ENCODE results near the gene ARHGAP32. TPM values are rescaled to one million over a fixed set of nuclear protein-coding genes. Genes with fewer than 3 reads are reported as not detected.

Gene ARHGAP32
- total and polyA plus RNA-seq, 2 experiments from 2014 or later, result 1.2 to 5.5 TPM

- H3K36me3 ChIP-seq (ENCODE audit: low read depth), result no peaks in the 10 kb centered on the region
- H4K20me1 ChIP-seq (ENCODE audit: insufficient read depth), result no peaks in the 10 kb centered on the region
- H3F3A ChIP-seq (ENCODE audit: insufficient read depth), result no peaks in the 10 kb centered on the region
- H3K9me2 ChIP-seq (ENCODE audit: insufficient read depth), result no peaks in the 10 kb centered on the region
- DNase-seq, result no peak
- no peak for TF ChIP-seq EZH2 (IDR thresholded peaks at IDR 0.05; ENCODE audit: insufficient read depth, poor library complexity, severe bottlenecking)
- no peak for TF ChIP-seq EZH2phosphoT487 (IDR thresholded peaks at IDR 0.05; ENCODE audit: insufficient read depth, low read depth)
- no peak overlapping the region for H3K4me2 ChIP-seq (ENCODE audit: unreplicated experiment)
- no peaks in the 10 kb centered on the region for H3K9me3 ChIP-seq (ENCODE audit: low read depth)
- H3K9ac ChIP-seq, result no peak overlapping the region
- no peak overlapping the region for H3K27ac ChIP-seq
- WGBS, 2 experiments (ENCODE audit: low coverage in 1 of 2, low lambda C conversion rate in 2 of 2, missing lambda C conversion rate in 2 of 2), result 76 to 78% methylated on average over 16 to 17 of the region's 17 CpGs
- H3K79me2 ChIP-seq (ENCODE audit: insufficient read depth), result no peaks in the 10 kb centered on the region
- H2AFZ ChIP-seq, result no peak overlapping the region
- H3K4me3 ChIP-seq, result no peak overlapping the region
- H3K4me1 ChIP-seq (ENCODE audit: insufficient read depth), result no peaks in the 10 kb centered on the region
- peaks cover 34% of the 10 kb centered on the region for H3K27me3 ChIP-seq (replicated peaks; ENCODE audit: insufficient read depth)
- in situ Hi-C loops (cut with MboI), result no loop called here
Measured at GRCh38 chr11:128926437-128927107, 265.6 kb downstream of the ARHGAP32 start.

GRCh38 chr11:128926000-128926399 is 266.1 kb downstream of the ARHGAP32 start:
- Histone ChIP-seq H3K36me3 (ENCODE audit: low read depth) (no peaks in the 10 kb centered on the region), H3K9ac (no peak overlapping the region), H4K20me1 (ENCODE audit: insufficient read depth) (no peaks in the 10 kb centered on the region), H3K79me2 (ENCODE audit: insufficient read depth) (no peaks in the 10 kb centered on the region), H3K27me3 (replicated peaks; ENCODE audit: insufficient read depth) (peaks cover 34% of the 10 kb centered on the region), H3K9me3 (ENCODE audit: low read depth) (no peaks in the 10 kb centered on the region), H2AFZ (no peak overlapping the region), H3K4me2 (ENCODE audit: unreplicated experiment) (no peak overlapping the region), H3K4me3 (no peak overlapping the region), H3K9me2 (ENCODE audit: insufficient read depth) (no peaks in the 10 kb centered on the region), H3K27ac (no peak overlapping the region), H3F3A (ENCODE audit: insufficient read depth) (no peaks in the 10 kb centered on the region), H3K4me1 (ENCODE audit: insufficient read depth) (no peaks in the 10 kb centered on the region)
- TF ChIP-seq EZH2phosphoT487 (IDR thresholded peaks at IDR 0.05; ENCODE audit: insufficient read depth, low read depth), result no peak
- TF ChIP-seq EZH2 (IDR thresholded peaks at IDR 0.05; ENCODE audit: insufficient read depth, poor library complexity, severe bottlenecking), result no peak
- WGBS, 2 experiments (ENCODE audit: low coverage in 1 of 2, low lambda C conversion rate in 2 of 2, missing lambda C conversion rate in 2 of 2), result 52 to 60% methylated on average over 3 of the region's 3 CpGs
- in situ Hi-C loops (cut with MboI), result no loop called here
- DNase-seq, result no peak

- WGBS, 2 experiments (ENCODE audit: low coverage in 1 of 2, low lambda C conversion rate in 2 of 2, missing lambda C conversion rate in 2 of 2), result 51 to 57% methylated on average over 2 of the region's 2 CpGs
- H3K4me2 ChIP-seq (ENCODE audit: unreplicated experiment), result no peak overlapping the region
- H4K20me1 ChIP-seq (ENCODE audit: insufficient read depth), result no peaks in the 10 kb centered on the region
- H3K27me3 ChIP-seq (replicated peaks; ENCODE audit: insufficient read depth), result peaks cover 35% of the 10 kb centered on the region
- H3K27ac ChIP-seq, result no peak overlapping the region
- DNase-seq, result no peak
- H3K79me2 ChIP-seq (ENCODE audit: insufficient read depth), result no peaks in the 10 kb centered on the region
- no peaks in the 10 kb centered on the region for H3K4me1 ChIP-seq (ENCODE audit: insufficient read depth)
- H2AFZ ChIP-seq, result no peak overlapping the region
- no peaks in the 10 kb centered on the region for H3K9me2 ChIP-seq (ENCODE audit: insufficient read depth)
- no peak overlapping the region for H3K9ac ChIP-seq
- TF ChIP-seq EZH2phosphoT487 (IDR thresholded peaks at IDR 0.05; ENCODE audit: insufficient read depth, low read depth) (no peak), EZH2 (IDR thresholded peaks at IDR 0.05; ENCODE audit: insufficient read depth, poor library complexity, severe bottlenecking) (no peak)
- no peaks in the 10 kb centered on the region for H3K36me3 ChIP-seq (ENCODE audit: low read depth)
- in situ Hi-C loops (cut with MboI), result no loop called here
- H3K4me3 ChIP-seq, result no peak overlapping the region
- no peaks in the 10 kb centered on the region for H3F3A ChIP-seq (ENCODE audit: insufficient read depth)
- no peaks in the 10 kb centered on the region for H3K9me3 ChIP-seq (ENCODE audit: low read depth)
Measured at GRCh38 chr11:128925250-128925600, 266.9 kb downstream of the ARHGAP32 start.

GRCh38 chr11:128924510-128925249 is 267.4 kb downstream of the ARHGAP32 start:
- Histone ChIP-seq H4K20me1 (ENCODE audit: insufficient read depth) (no peaks in the 10 kb centered on the region), H3K9me2 (ENCODE audit: insufficient read depth) (no peaks in the 10 kb centered on the region), H3K27ac (no peak overlapping the region), H2AFZ (no peak overlapping the region), H3K9me3 (ENCODE audit: low read depth) (no peaks in the 10 kb centered on the region), H3K4me3 (no peak overlapping the region), H3K4me1 (ENCODE audit: insufficient read depth) (no peaks in the 10 kb centered on the region), H3K27me3 (replicated peaks; ENCODE audit: insufficient read depth) (peaks cover 39% of the 10 kb centered on the region), H3F3A (ENCODE audit: insufficient read depth) (no peaks in the 10 kb centered on the region), H3K79me2 (ENCODE audit: insufficient read depth) (no peaks in the 10 kb centered on the region), H3K9ac (no peak overlapping the region), H3K36me3 (ENCODE audit: low read depth) (no peaks in the 10 kb centered on the region), H3K4me2 (ENCODE audit: unreplicated experiment) (no peak overlapping the region)
- 61 to 64% methylated on average over 15 to 16 of the region's 16 CpGs for WGBS, 2 experiments (ENCODE audit: low coverage in 1 of 2, low lambda C conversion rate in 2 of 2, missing lambda C conversion rate in 2 of 2)
- no peak for DNase-seq
- TF ChIP-seq EZH2 (IDR thresholded peaks at IDR 0.05; ENCODE audit: insufficient read depth, poor library complexity, severe bottlenecking) (no peak), EZH2phosphoT487 (IDR thresholded peaks at IDR 0.05; ENCODE audit: insufficient read depth, low read depth) (no peak)
- in situ Hi-C loops (cut with MboI), result no loop called here
